GM21360 (cell line): Measurements from ENCODE around the gene PIGBOS1.
"Not testable (repeated sequence)": the region's sequence is repeated elsewhere in the genome, so short reads cannot be mapped to it uniquely, and the experiment has no call there.

Experiments
- ATAC-seq: cut with Tn5 transposase; IDR thresholded peaks from one replicate; pipeline ENCODE4 v1.9.1; 2021; ENCODE audit warnings: mild to moderate bottlenecking, moderate library complexity; ENCODE audit not compliant: unreplicated experiment

Gene PIGBOS1, protein sequence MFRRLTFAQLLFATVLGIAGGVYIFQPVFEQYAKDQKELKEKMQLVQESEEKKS

DNA sequence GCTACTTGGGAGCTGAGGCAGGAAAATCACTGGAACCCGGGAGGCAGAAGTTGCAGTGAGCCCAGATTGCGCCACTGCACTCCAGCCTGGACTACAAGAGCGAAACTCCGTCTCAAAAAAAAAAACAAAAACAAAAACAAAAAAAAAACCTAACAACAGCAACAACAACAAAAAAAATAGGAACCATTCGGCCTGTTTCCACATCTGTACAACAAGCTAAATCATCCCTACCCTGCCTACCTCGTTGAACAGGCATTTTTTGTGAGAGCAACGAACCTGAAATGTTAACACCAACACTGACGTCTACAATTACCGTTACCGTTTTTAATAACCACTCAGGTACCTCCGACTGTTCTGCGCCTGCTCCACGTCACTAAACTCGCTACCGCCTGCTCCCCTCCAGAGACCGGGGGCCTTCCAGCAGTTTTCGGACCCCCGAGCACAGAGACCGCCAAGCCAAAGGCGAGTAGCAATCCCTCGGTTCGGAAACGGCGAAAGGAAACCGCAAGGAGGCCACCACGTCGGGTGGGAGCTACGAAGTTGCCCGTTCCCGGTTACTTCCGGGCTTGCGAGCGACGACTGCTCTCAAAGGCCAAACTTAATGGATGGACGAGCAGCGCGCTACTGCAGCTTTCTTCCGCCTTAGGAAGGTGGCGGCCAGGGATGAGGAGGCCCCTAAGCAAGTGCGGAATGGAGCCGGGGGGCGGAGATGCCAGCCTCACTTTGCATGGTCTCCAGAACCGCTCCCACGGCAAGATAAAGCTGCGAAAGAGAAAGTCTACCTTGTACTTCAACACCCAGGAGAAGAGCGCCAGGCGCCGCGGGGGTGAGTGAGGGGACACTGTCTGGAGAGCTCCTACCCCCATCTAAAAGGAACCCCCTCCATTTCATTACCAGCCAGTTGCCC is at the start of gene PIGBOS1, which contains the start of gene PIGB:
PIGBOS1 (minus strand) TSS at position 536 of the 907 bp plus-strand sequence. CDS start 1,331 bp downstream, outside the sequence.
PIGB (plus strand) TSS at position 635 of the 907 bp plus-strand sequence; CDS start at position 664, 29 bp downstream.
- peak; percentile 73 for ATAC-seq

DNA sequence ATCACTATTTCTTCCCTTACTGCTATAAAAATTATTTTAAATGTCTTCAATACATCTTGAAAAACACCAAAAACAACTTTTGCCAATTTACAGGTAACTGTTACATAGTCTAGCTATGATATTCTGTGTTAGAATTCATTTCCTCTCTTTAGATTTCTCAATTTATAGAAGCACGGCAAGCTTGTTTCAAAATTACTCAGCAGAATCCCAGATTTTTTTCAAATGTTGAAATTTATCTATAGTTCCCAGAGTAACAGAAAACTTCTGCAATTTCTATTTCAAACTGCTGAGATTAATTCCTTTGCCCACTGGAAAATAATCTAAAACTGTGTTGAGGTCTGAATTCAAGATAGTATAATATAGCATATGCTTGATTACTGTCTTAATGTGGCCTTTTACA is 48.1 kb upstream of the PIGBOS1 start:
- ATAC-seq = no peak

DNA sequence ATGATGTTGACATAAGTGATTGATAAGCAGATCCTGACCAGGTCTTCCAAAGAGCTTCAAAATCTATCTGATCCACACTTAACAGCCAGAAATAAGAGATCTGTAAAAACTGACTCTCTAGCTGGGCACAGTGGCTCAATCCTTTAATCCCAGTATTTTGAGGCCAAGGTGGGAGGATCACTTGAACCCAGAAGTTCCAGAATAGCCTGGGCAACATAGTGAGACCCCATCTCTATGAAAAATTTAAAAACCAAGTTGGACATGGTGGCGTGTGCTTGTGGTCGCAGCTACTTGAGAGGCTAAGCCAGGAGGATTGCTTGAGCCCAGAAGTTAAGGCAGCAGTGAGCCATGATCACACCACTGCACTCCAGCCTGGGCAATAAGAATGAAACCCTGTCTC is 43.7 kb upstream of the PIGBOS1 start:
- ATAC-seq = no peak

DNA sequence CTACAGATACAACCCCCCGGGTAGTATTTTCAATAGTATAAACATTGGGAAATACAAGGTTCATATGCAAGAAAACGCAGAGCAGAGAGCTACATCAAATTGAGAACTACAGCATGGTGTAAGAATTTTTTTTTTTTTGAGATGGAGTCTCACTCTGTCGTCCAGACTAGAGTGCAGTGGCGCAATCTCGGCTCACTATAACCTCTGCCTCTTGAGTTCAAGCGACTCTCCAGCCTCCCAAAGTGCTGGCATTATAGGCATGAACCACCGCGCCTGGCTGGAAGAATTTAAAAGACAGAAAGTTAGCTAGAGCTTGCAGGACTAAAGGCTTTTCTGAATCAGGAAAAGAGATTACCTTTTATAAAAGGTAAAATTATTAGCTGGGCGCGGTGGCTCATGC is 42.1 kb upstream of the PIGBOS1 start:
- no peak for ATAC-seq

DNA sequence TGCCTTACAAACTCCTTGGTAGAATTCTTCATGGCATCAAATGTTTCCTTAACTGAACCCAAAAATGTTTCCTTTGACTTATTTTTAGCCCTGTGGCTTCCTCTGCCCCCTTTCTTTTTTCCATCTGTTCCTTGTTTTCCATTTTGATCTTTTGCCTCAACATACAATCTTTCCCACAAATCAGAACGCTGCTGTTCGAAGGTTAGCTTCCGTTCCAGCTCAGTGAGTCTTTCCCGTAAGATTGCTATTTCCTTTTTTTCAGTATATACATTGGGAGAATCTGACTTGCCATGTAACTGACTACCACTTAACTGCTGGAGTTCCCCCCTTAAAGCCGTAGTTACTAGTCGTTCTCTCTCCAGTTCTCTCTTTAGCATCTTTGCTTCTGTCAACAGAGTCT is 41.3 kb upstream of the PIGBOS1 start:
- ATAC-seq = no peak

DNA sequence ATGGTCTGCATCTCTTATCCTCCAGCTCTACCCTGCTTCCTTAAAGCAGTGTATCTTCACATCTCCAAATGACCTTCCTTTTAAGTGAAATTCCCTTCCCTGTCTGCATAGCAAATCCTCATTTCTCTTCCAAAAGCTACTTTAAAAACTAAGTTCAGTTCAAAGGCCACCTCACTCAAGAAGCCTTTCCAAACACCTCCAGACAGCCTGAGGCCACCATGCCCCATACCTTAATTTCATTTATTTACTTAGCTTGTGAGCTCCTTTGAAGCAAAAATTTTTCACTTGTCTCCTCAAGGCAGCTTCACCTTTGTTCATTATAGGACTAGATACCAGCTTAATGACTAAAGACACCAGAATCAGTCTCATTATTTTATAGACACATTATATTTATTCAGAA is 39.5 kb upstream of the PIGBOS1 start:
- ATAC-seq = no peak

DNA sequence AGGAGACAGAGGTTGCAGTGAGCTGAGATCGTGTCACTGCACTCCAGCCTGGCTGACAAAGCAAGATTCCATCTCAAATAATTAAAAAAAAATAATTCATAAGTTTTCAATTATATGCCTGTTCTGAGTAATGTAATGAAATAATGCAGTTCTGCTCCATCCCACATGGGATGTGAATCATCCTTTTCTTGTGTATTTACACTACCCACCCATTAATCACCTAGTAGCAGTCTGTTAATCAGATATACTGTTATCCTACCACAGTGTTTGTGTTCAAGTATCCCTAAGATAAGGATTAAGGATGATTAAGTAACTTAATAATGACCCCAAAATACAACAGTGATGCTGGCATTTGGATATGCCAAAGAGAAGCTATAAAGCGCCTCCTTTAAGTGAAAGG is 38.9 kb upstream of the PIGBOS1 start:
- ATAC-seq = no peak

DNA sequence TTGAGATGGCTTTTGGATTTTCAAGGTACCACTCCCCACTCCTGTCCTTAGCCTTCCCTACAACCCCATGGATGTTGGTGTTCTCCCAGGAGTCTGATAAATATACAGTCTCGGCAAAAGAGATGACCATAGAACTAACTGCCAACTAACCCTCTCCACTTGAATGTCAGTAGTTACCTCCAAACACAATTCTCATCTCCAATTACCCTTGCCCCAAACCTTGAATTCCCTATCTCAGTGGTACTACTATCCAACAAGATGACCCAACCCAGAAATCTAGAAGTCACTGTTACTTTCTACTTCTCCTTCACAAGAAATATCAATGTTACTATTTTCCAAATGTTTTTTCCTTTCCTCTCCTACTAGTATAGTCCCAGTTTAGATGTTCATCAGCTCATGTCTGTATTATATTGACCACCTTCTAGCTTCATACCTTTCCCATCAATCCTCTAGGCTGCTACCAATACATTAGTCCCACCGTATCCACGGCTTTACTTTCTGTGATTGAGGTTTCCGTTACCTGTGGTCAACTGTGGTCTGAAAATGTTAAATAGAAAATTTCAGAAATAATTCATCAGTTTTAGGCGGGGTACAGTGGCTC is 38.2 kb upstream of the PIGBOS1 start:
- no peak for ATAC-seq

DNA sequence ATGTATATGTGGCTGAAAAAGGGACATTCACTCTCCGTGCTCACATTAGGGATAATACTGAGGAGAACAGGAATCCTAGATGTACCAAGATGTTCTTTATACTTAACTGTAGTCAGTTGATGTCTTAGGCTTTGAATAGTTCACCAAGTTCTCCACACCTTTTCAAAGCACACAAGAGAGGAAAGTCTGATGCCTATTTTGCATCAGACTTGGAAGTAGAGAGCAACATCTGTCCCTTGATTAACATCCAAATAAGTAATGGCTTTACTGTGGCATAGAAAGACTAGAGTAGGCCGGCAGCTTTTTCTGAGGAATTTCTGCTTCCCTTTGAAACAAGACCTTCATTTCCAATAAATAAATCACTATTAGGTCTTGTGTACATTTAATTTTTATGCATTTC is 34.1 kb upstream of the PIGBOS1 start:
- ATAC-seq = no peak

DNA sequence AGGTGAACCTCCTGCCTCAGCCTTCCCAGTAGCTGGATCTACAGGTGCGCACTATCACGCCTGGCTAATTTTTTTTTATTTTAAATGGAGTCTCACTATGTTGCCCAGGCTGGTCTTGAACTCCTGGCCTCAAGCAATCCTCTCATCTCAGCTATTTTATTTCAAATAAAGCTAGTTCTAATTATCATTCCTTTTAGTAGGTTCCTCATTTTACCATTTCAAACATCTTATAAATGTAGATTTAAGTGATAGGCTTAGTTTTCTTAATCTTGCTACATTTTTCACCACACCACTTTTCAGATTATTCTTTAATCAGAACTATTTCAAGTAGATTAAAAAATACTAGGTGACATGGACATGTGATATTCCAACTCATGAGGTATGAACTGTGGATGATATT is 30.4 kb upstream of the PIGBOS1 start:
- ATAC-seq = no peak

DNA sequence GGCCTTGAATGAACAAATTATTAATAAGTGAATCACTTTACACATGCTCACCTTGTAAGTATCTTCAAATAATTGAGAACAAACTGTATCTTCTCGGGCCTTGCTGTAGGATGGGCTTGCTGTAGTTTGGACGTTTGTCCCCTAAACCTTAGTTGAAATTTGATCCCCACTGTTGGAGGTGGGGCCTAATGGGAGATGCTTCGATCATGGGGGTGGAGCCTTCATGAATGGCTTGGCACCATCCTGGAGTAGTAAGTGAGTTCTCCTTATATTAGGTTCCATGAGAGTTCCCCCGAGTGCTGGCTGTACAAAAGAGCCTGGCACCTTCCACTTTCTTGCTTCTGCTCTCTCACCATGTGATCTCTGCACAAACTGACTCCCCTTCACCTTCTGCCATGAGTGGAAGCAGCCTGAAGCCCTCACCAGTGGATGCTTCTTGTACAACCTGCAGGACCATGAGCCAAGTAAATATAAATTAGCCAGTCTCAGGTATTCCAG is 29.4 kb upstream of the PIGBOS1 start:
- ATAC-seq = no peak

DNA sequence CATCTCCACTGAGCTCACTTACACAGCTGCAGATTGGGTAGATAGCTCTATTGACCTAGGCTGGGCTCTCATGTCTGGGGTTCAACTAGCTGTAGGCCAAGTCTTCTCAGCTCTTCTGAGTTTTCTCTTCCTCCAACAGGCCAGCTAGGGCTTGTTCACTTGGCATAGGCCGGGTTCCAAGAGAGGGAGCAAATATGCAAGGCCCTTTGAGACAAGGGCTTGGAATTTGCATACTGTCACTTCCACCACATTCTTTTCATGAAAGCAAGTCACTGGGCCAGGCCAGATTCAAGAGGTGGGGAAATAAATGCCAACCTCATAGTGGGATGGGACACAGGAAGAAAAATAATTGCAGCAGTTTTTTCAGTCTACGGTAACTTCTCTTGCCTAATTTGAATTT is 25.3 kb upstream of the PIGBOS1 start:
- ATAC-seq = no peak

DNA sequence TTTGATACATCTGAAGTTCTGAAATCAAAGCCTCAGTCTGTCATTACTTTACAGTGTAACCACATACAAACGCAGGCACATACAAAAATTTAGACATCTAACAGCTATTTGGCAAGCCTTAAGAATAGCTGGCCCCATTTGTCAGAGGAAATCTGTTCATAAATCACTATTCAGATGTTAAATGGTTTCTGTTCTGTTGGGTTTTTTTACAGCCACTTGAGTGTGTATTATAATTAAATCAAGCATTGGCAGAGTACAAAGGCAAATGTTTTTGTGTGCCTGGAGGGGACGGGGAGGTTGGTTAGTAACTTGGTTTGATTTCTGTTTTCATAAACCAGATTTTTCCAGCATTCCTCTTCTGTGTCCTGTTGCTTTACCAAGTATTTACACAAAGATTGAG is 24.2 kb upstream of the PIGBOS1 start:
- no peak for ATAC-seq

DNA sequence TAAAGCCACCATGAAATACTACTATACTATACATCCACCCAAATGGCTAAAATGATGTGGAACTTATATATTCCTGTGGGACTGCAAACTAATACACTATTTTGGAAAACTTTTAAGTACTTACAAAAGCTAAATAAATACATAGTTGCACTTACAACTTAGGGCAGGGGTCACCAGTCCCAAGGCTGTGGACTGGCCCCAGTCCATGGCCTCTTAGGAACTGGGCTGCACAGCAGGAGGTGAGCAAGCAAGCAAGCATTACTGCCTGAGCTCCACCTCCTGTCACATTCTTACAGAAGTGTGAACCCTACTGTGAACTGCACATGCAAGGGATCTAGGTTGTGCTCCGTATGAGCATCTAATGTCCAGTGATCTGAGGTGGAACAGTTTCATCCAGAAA is 18.2 kb upstream of the PIGBOS1 start:
- ATAC-seq = no peak

DNA sequence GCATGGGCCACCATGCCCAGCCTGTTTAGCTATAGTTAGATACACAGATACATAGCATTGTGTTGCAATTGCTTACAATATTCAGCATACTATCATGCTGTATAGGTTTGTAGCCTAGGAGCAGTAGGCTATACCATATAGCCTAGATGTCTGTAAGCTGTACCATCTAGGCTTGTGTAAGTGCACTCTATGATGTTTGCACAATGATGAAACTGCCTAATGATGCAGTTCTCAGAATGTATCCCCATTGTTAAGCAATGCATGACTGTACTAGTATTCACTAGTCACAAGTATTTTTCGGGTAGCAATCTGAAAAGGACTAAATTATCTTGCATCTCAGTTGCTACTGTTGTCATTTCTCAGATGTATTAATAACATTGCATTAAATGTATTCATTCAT is 16.1 kb upstream of the PIGBOS1 start:
- no peak for ATAC-seq

DNA sequence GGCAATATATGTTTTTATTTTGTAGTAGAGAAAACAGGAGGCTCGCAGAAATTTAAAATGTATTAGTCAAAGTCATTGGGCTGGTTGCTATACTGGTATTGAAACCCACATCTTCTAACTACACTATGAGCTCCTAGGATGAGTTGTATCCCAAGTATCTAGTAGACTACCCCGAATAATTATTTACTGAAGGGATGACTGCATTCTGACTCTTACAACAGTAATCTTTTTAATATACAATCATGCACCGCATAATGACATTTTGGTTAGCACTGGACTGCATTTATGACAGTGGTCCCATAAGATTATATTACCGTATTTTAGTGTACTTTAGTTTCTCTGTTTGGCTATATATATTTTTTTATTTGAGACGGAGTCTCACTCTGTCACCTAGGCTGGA is 15.4 kb upstream of the PIGBOS1 start:
- no peak for ATAC-seq

DNA sequence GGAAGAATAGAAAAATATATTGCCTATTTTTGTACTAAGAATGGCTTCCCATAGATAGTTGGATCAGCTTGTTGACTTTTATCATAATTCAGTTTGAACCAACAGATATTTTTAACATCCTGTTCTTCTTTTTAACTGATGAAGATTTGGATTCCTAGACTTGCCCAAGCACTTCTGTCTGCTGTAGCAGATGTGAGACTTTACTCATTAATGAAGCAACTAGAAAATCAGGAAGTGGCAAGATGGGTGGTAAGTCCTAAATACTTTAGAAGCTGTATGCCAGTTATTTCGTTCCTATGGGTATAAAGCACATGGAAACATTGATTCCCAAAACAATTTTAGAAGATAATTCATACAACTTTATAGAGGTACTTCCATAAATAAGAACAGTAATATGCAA is 8.5 kb upstream of the PIGBOS1 start:
- no peak for ATAC-seq

DNA sequence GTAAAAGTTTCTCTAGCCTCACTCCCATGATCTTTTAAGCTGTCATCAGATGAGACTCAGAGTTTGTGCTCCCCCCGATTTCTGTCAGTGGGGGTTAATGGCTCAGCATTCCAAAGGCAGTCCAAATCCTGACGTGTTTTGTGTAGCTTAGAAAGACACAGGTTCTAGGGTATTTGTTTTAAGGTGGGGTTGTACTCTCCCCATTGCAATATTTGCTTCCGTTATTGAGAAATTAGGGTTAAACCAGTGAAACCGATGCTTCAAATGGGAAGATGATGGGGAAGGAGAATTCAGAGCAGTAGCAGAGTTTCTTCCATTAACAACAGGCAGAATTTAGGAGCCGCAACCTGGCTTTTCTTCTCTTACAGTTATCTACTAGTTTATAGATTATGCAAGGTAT is 3.5 kb upstream of the PIGBOS1 start:
- no peak for ATAC-seq

DNA sequence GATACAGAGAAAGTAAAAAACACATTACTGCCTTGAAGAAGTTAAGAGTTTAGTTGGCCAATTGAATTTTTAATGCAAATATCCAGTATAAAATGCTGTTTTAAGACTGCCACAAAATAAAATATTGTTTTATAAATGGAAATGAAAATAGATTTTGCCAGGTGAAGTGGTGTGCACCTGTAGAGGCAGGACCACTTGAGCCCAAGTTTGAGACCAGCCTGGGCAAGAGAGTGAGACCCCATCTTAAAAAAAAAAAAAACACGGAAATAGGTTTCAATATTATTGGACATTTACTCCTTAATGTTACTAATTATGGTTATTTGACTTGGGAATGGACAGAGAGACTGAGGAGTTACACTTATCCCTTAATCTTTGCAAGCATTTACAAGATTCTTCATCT is 2.0 kb upstream of the PIGBOS1 start:
- no peak for ATAC-seq

DNA sequence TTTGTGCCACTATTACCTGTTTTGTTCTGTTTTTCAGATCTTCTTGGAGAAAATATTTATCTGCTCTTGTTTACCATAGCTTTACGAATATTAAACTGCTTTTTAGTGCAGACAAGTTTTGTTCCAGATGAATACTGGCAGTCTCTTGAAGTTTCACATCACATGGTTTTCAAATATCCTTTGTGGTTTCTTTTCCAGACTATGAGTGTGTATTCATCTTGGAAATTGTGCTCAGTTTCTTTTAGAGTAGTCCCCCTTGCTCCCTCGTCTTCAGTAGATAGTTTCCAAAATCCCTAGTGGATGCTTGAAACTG is 1.3 kb upstream of the PIGBOS1 start:
- ATAC-seq = no peak

DNA sequence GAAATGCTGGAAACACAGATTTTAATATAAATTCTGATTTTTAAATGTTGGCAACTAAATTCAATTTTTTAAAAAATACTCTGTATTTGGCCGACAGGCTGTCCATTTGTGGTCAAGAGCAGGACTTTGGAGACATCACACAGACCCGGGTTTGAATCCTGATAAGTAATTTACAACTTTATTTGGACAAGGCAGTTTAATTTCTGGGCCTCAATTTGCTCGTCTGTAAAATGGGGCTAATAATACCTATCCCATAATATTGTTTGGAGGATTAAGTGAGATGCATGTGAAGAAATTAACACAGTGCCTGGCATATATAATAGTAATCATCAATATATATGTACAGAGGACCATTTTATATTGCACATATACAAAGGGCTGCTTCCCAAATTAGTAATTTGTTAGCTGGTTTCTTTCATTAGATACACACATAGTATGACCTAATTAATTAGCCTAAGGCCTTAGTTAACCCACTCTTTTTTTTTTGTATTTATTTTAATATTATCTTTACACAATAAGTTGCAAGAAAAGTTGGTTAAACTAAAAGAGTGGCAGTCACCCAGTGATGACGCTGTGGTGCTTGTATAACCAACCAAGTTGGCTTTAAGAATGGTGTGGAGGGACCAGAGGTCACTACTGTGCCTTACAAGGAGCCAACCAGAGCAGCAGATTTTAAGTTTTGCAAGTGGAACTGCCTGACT is 764 bp upstream of the PIGBOS1 start:
- ATAC-seq = peak; percentile 53

DNA sequence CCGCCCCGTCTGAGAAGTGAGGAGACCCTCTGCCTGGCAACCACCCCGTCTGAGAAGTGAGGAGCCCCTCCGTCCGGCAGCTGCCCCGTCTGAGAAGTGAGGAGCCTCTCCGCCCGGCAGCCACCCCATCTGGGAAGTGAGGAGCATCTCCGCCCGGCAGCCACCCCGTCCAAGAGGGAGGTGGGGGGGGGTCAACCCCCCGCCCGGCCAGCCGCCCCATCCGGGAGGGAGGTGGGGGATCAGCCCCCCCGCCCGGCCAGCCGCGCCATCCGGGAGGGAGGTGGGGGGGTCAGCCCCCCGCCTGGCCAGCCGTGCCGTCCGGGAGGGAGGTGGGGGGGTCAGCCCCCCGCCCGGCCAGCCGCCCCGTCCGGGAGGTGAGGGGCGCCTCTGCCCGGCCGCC is 16.1 kb downstream of the PIGBOS1 start:
- not testable (repeated sequence) for ATAC-seq
